Esophagus muscularis mucosa (tissue), 3 donors: Measurements from ENCODE around the gene RDH12.

ENCODE experiments used
- CTCF ChIP-seq, 3 experiments: fragments of 200-600 bp in 2 of 3; fragments of 450-650 bp in 1 of 3; sonication (generic) in 2 of 3; IDR thresholded peaks; one replicate each; pipeline ENCODE4 v1.5.1; 2017 to 2019; ENCODE audit warnings: antibody characterized with exemption in 3 of 3, mild to moderate bottlenecking in 2 of 3, moderate library complexity in 1 of 3
- POLR2A ChIP-seq: fragments of 450-650 bp; IDR thresholded peaks from one replicate; pipeline ENCODE4 v1.6.1; 2017; ENCODE audit warnings: antibody characterized with exemption, moderate library complexity, mild to moderate bottlenecking, low read depth
- POLR2AphosphoS5 ChIP-seq, 2 donors: sonication (generic); formaldehyde crosslinking; IDR thresholded peaks; one replicate each; pipeline ENCODE4 v1.6.1; 2017; ENCODE audit warnings: antibody characterized with exemption in 2 of 2

GRCh38 chr14:67683842-67684241 lies 17.8 kb upstream of the RDH12 start:
- TF ChIP-seq POLR2AphosphoS5 (IDR thresholded peaks at IDR 0.05) (no peak), POLR2A (no peak), CTCF (IDR thresholded peaks at IDR 0.05) (no peak)
